ENCODE data around the gene METRN.

DNA sequence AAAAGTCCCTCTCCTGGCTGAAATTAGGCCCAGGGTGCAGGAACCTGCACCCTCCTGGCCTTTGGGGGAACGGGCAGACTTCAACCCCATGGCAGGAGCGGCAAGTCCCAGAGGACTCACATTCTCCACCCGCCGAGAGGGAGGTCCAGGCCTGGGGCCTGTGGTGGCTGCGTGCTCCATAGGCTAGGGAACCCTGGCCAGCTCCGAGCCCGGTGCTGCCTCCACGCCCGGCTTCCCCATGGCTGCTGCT, 11.2 kb downstream of the METRN start:
- TF ChIP-seq POLR2A (IDR thresholded peaks at IDR 0.05; ENCODE audit: low read length) (0 out of 2 replicates have a peak, but pooled peaks have one; percentile 4), JUN (IDR thresholded peaks at IDR 0.05) (no peak), CHD2 (IDR thresholded peaks at IDR 0.05; ENCODE audit: low read length, partially characterized antibody) (no peak), MAFK (IDR thresholded peaks at IDR 0.05; ENCODE audit: partially characterized antibody) (no peak), CTCF (IDR thresholded peaks at IDR 0.05) (no peak), KDM5A (IDR thresholded peaks at IDR 0.05) (no peak), FOSB (CRISPR knock-in tag; IDR thresholded peaks at IDR 0.05) (no peak), CEBPB (IDR thresholded peaks at IDR 0.05) (no peak), FOSL2 (IDR thresholded peaks at IDR 0.05) (no peak), FOSL2 (CRISPR knock-in tag; IDR thresholded peaks at IDR 0.05) (no peak), MAZ (IDR thresholded peaks at IDR 0.05; ENCODE audit: borderline replicate concordance, low read depth, low read length) (no peak), POLR2AphosphoS2 (conservative IDR thresholded peaks at IDR 0.05; ENCODE audit: low read length) (no peak)
